ENCODE data around the gene ACAD11. TPM values are rescaled to one million over a fixed set of nuclear protein-coding genes. Genes with fewer than 3 reads are reported as not detected.
A peak's percentile ranks its signal among the peaks of the same experiment; 100 is the strongest.

ACAD11 gene
- total RNA-seq, 1 donor from 2014 or later, result 10.7 TPM

DNA sequence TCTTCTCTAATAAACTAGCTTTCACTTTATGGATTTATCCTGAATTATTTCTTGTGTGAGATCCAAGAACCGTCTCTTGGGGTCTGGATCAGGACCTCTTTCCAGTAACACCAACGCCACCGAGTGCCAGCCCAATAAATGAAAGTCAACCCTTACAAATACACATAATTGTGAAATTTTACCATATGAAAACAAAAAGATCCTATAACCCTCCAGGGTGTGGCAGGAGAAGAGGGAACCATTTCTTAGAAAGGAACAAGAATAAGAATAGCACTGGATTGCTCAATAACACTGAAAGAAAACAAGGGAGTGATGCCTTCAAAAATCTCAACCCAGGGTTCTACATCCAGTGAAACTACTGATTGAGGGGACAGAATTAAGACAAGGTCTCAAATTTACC, 114.1 kb downstream of the ACAD11 start:
- H3K27me3 ChIP-seq, result no peaks in the 10 kb centered on the region
- intact Hi-C loops (cut with DNase I), result no loop called here
- peaks cover 4 to 9% of the 10 kb centered on the region in 2 donors for H3K36me3 ChIP-seq
- TF ChIP-seq, protein P1, sequence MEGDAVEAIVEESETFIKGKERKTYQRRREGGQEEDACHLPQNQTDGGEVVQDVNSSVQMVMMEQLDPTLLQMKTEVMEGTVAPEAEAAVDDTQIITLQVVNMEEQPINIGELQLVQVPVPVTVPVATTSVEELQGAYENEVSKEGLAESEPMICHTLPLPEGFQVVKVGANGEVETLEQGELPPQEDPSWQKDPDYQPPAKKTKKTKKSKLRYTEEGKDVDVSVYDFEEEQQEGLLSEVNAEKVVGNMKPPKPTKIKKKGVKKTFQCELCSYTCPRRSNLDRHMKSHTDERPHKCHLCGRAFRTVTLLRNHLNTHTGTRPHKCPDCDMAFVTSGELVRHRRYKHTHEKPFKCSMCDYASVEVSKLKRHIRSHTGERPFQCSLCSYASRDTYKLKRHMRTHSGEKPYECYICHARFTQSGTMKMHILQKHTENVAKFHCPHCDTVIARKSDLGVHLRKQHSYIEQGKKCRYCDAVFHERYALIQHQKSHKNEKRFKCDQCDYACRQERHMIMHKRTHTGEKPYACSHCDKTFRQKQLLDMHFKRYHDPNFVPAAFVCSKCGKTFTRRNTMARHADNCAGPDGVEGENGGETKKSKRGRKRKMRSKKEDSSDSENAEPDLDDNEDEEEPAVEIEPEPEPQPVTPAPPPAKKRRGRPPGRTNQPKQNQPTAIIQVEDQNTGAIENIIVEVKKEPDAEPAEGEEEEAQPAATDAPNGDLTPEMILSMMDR (IDR thresholded peaks at IDR 0.05), result no peak
- DNase-seq (ENCODE audit: low spot score in 2 of 2), result no peak
- peaks cover 4 to 10% of the 10 kb centered on the region in 2 donors for H3K4me1 ChIP-seq
- no peak overlapping the region for H3K27ac ChIP-seq
- no peaks in the 10 kb centered on the region for H3K9me3 ChIP-seq
- no peak overlapping the region for H3K4me3 ChIP-seq

DNA sequence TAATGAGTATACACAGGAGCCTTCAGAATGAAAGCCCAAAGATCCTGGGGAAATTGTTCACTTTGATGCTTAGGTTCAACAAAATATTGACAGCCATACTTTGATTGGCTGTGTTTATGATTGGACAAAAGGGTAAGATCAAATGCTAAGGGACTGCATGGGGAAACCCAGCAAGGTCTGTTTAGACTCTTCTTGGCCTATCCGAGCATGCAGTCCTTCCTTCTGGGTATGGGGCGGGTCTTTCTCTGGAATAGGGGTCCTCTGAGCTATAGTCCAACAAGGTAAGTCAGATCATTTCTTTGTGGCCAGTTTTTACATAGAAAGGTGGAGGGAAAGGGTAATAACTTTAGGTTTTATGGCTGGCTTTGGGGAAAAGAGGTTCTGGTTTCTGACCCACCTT, 115.5 kb downstream of the ACAD11 start:
- DNase-seq (ENCODE audit: low spot score in 2 of 2), result no peak
- Histone ChIP-seq H3K36me3 (peaks cover 11 to 18% of the 10 kb centered on the region in 2 donors), H3K4me3 (no peak overlapping the region), H3K4me1 (peaks cover 0 to 5% of the 10 kb centered on the region in 2 donors), H3K27me3 (no peaks in the 10 kb centered on the region), H3K27ac (no peak overlapping the region), H3K9me3 (no peaks in the 10 kb centered on the region)
- TF ChIP-seq, protein P1 (IDR thresholded peaks at IDR 0.05), result no peak
- intact Hi-C loops (cut with DNase I), result no loop called here

DNA sequence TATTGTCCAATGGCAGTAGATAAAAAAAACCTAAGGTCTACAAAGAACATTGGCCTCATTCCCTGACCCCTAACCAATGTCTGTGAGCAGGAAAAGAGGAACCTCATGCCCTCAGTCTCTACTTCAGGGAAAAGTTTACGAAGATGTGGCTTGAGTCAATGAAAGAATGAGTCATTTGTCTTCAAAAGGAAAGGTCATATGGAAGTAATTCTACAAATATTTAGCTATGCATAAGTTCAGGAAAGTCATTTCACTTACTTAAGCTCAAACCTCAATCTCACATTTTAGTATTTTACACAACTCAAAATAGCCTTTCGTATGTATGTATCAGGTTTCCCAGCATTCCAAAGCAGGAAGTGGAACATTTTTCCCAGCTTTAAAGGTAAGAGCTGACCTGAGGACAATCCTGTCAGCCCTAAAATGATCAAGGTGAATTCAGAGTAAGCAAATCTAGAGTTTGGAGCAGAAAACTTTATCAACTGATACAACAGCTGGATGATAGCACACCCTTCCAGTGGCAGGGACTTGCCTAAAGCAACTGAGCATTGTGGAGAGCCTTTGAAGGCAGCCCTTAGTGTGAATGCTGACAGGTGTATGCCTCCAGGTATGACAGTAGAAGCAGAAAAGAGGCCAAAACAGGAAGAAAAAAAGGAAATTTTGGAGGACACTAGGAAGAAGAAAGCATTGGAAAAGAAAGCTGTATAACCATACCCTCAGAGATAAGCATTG, 116.4 kb downstream of the ACAD11 start:
- Histone ChIP-seq H3K4me3 (no peak overlapping the region), H3K36me3 (peaks cover 12 to 23% of the 10 kb centered on the region in 2 donors), H3K9me3 (no peaks in the 10 kb centered on the region), H3K27me3 (no peaks in the 10 kb centered on the region), H3K4me1 (peaks cover 0 to 5% of the 10 kb centered on the region in 2 donors), H3K27ac (peak overlapping the region in 1 of 2 donors; percentile 42)
- TF ChIP-seq, protein P1 (IDR thresholded peaks at IDR 0.05), result no peak
- intact Hi-C loops (cut with DNase I), result no loop called here
- DNase-seq (ENCODE audit: low spot score in 2 of 2), result no peak

DNA sequence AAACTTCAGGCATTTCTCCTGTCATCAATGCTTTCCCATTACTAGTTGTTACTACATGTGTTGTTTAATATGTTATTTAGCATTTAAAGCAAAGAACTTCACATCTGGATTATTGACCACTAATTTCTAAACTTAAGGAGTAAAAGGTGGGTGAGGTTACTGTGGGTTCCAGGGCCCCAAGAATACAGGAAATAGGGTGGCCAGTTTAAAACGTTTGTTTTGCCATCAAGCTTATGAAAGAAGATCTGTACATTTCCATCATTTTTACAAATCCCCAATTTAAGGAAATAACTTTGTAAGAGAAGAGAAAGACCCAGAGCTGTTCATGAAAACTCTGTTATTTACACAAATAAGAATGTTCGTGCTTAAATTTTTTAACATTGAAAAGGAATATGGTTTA, 117.0 kb downstream of the ACAD11 start:
- H3K9me3 ChIP-seq, result no peaks in the 10 kb centered on the region
- peaks cover 15 to 26% of the 10 kb centered on the region in 2 donors for H3K36me3 ChIP-seq
- peak overlapping the region in 1 of 2 donors; percentile 42 for H3K27ac ChIP-seq
- TF ChIP-seq, protein P1 (IDR thresholded peaks at IDR 0.05), result no peak
- no peak for DNase-seq (ENCODE audit: low spot score in 2 of 2)
- H3K4me3 ChIP-seq, result no peak overlapping the region
- peaks cover 0 to 5% of the 10 kb centered on the region in 2 donors for H3K4me1 ChIP-seq
- no peaks in the 10 kb centered on the region for H3K27me3 ChIP-seq
- intact Hi-C loops (cut with DNase I), result no loop called here

DNA sequence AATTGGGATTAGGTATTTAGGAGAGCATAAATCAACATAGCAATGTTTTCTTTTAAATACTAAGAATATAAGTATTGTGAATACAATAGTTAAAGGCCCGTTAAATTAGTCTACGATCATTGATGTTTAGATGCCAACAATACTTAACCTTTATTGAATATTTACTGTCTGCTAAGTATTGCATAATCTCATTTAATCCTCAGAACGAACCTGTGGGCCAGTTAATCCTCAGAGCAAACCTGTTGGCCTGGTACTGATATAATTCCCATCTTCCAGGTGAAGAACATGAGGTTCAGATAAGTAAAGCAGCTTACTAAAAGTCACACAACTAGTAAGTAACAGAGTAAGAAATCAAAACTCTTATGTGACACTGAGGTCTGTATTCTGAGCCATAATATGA, 119.9 kb downstream of the ACAD11 start:
- DNase-seq (ENCODE audit: low spot score in 2 of 2), result no peak
- Histone ChIP-seq H3K27me3 (no peaks in the 10 kb centered on the region), H3K4me3 (no peak overlapping the region), H3K27ac (no peak overlapping the region), H3K9me3 (no peaks in the 10 kb centered on the region), H3K4me1 (peaks cover 0 to 9% of the 10 kb centered on the region in 2 donors), H3K36me3 (peaks cover 15 to 26% of the 10 kb centered on the region in 2 donors)
- intact Hi-C loops (cut with DNase I), result no loop called here
- TF ChIP-seq, protein P1 (IDR thresholded peaks at IDR 0.05), result no peak

Measured in ascending aorta (tissue), 2 donors.